HTR-8/SVneo (cell line): Measurements from ENCODE around the gene IL15.
"Not testable (repeated sequence)": the region's sequence is repeated elsewhere in the genome, so short reads cannot be mapped to it uniquely, and the experiment has no call there.

ENCODE experiments used
- DNase-seq: peaks from one replicate; pipeline ENCODE4 v3.0.0; 2011; ENCODE audit warnings: low spot score, mixed read lengths; ENCODE audit not compliant: insufficient read length
- FAIRE-seq: peaks from 2 replicates; lab custom pipeline; 2011; peaks lifted over from hg19 to GRCh38; lab: Jason Lieb, UNC

Gene IL15

DNA sequence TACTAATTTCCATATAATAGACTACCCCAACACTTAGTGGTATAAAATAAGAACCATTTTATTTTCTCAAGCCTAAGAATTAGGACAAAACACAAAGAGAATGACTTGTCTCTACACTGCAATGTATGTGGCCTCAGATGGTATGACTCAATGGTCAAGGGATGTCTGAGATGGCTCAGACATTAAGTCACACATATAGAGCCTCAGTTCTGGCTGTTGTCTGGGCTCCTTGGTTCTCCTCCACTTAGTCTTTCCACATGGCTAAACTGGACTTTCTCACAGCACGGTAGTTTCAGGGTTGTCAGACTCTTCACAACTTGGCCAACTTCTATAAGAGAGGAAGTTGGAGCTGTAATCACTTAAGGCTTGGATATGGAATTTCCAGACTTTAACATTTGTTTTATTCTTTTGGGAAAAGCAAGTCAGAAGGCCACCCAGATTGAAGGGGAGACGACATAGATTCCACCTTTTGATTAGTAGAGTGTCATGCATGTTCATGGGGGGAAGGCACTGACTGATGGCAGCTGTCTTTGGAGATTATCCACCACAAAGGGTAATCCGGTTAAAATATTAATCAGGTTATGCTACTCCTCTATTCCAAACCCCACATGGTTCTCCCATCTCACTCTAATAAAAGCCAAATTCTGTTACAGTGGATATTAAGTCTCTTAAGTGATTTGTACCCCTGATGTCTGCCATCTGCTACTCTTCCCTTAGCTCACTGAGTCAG lies 9.4 kb downstream of the IL15 start:
- no peak for FAIRE-seq

DNA sequence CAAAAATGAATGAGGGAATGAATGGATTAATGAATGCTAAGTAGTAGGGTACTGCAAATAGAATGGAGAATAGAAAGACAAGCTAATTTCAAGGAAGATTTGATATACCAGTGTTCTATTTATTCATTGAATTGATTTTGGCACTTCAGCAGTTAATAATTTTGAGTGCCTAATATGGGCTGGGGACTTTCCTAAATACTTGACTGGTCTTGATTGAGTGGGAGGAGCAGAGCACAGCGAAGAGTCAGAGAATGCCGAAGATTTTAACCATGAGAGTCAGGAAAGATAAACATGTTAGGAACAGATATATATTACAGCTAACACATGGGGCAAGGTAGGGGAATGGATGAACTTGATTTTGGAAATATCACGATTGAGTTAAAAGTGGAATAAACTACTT lies 10.6 kb downstream of the IL15 start:
- FAIRE-seq (peak; percentile 57), DNase-seq (no peak)

More for the DNA sequence above, 9.4 kb downstream of the IL15 start:
- no peak for DNase-seq

DNA sequence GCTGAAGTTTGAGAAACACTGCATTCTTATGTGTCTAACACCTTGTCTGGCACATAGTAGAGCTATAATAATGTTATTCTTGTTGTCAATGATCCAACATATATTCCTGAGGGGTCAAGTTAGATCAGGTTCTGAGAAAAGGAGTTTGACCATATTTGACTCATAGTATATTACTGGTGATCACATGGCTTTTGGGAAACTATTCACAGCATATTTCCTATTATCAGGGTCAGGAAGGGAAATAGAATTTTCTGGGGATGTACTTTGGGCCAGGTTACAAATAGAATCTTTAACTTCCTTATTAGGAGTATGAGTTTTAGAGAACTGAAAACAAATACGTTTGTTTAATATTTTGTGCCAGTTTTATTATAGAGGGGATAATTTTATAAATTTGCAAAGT lies 11.6 kb downstream of the IL15 start:
- DNase-seq (no peak), FAIRE-seq (no peak)

DNA sequence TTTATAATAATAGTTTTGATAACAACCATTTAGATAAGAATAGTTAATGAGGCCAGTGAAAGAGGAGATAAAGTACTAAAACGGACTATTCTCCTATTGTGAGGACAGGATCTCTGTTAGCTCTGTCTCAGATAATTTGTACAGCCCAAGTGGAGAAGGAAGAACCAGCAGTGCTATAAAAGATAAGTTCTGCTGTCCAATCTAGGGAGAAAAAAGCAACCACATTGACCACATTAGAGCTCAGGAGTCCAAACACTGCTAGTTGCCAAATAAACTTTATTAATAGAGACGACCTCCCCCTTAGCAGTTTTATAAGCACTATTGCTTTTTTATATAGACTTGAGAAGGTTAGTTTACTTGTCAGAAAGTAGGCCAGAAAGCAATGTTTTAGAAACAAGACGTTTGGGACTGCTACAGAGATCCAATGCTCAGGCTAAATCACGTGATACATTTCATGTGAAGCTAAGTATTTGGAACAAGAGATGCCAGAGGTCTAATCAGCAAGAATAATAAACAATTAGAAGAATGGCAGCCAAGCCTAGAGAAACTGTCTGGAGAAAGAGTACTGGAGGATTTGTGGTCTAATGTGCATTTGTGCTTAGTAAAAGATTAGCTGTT lies 15.9 kb downstream of the IL15 start:
- no peak for FAIRE-seq
- DNase-seq, result no peak

DNA sequence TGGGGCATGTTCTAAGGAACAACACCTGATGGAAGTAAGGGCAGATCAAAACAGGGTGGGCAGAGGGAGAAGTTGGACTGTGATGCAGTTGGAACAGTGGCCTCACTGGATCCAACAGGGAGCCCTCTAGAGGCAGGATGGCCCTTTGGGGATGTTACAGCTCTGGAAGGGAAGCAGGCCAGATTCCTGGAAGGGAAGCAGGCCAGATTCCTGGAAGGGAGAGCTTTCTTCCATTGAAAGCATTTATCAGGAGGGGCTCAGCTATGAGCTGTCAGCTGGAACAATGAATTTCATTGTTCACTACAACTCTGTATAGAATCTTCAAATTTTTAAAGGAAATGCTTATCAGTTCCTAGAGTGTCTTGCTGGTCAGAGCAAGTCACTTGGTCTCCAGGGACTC lies 17.7 kb downstream of the IL15 start:
- no peak for DNase-seq
- FAIRE-seq, result peak; percentile 88

DNA sequence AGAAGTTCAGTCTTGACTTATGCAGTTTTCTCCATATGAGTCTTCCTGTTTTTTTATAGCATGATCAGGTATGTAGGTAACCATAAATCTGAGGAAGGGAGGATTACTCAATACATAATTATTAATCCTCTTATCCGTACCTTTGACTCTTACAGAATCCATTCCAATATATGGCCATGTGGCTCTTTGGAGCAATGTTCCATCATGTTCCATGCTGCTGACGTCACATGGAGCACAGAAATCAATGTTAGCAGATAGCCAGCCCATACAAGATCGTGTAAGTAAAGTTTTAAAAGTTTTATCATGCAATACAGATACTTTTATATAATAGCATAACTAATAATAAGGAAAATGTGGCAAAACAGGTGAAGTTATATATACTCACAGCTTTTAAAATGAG lies 19.6 kb downstream of the IL15 start:
- no peak for DNase-seq
- FAIRE-seq, result no peak

DNA sequence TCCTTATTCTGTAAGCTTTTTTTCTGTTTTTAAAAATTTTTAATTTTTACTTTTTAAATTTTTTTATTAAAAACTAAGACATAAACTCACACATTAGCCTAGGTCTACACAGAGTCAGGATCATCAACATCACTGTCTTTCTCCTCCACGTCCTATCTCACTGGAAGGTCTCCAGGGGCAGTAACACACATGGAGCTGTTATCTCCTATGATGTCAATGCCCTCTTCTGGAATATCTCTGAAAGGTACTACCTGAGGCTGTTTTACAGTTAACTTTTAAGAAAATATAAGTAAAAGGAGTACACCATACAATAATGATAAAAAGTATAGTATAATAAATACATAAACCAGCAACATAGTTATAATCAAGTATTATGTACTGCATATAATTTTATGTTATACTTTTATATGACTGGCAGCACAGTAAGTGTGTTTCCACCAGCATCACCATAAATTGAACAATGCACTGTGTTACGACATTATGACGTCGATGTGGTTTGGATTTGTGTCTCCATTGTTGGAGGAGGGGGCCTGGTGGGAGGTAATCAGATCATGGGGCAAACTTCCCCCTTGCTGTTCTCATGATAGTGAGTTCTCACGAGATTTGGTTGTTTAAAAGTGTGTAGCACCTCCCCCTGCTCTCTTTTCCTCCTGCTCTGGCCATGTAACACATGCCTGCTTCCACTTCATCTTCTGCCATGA lies 21.3 kb downstream of the IL15 start:
- DNase-seq, result no peak

DNA sequence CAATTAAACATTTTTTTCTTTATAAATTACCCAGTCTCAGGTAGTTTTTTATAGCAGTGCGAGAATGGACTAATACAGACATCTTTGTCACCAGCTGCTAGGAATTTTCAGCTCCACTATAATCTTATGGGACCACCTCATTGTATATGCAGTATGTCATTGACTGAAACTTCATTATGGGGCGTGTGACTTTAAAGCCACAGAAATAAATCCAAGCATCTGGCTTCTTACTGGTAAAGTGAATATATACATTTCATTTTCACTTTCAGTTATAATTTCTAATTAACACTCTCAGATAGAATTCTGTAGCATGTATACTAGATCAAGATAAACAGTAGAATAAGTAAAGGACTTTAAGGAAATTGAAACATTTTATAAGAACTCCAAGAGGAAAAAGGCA lies 21.9 kb downstream of the IL15 start:
- DNase-seq (no peak), FAIRE-seq (no peak)

More for the DNA sequence above, 21.3 kb downstream of the IL15 start:
- no peak for FAIRE-seq

DNA sequence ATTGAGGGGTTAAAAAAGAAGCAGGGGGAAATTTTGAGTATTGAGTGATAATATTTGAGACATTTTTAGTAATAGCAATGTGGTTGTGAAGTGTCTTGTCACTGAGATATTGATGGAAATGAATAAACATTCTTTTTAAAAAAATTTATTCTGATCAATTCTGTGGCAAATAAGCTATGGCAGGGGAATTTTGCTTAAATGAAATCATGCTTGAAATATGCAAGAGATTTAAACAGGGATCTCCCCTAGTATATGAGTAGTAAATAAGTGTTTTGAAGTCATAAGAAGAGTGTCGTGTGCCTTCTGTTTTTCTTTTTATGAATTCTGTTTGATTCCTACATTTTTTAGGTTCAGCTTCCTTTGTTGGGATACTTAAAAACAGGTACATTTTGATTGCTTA lies 23.2 kb downstream of the IL15 start:
- no peak for DNase-seq
- no peak for FAIRE-seq

DNA sequence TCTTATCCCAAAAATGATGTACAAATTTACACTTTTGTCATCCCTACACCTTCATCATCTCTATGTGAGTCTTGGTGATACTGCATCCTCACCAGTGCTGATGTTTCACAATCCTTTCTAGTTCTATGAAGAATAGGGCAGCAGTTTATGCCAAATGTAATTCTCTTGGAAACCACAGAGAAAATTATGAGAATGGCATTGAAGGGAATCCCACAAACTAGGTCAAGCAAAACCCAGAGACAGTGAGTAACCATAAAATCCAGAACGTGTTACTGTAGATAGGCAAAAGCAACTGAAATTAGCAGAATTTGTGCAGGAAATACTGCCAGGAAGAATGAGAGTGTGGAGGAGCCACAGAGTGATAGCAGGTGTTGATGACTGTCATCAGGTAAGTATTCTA lies 24.5 kb downstream of the IL15 start:
- no peak for DNase-seq
- no peak for FAIRE-seq

DNA sequence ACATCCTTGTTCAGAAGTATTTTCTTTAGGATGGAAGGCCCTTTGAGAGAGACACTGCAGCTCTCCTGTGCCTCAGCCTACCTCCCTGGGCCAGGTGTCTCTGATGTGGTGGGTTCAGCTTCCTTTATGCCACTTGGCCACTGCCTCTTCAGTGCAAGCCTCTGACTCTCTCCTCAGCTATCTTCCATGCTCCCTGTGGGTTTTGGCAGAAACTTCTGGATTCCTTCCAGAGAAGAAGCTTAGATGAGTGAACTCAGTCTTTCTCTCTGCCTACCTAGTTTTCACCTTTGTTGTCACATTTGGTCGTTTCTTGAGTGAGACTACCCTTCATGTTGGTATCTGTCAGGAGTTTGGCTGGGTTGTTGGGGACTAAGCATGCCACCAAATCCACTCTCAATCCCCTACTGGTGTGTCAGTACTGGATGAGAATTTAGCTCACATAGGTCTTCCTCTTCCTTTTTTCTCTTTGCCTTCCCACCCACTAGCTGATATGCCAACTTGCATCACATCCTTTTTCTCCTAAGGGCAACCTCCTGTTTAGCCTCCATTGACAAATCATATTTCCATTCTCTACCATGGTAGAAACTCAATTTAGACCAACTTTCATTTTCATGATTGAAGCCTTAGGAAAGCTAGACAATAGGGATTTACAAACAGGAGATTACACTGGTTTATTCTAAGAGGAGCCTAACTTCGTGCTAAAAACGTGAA lies 32.0 kb downstream of the IL15 start:
- no peak for DNase-seq
- no peak for FAIRE-seq

DNA sequence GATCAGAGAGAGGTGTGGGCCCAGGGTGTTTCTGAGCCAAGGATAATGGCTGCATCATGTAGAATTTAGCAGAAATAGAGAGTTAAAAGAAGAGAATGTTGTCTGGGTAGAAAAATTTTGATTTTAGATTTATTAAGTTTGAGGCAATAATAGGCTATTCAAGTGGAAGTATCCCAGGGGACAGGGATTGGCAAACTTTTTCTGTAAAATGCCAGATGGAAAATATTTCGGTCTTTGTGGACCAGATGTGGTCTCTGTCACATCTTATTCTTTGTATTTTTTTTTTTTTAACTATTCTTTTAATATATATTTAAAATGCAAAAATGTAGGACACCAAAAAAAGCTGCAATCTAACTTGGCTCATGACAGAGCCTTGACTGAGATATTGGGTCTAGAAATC lies 33.1 kb downstream of the IL15 start:
- no peak for DNase-seq
- no peak for FAIRE-seq

DNA sequence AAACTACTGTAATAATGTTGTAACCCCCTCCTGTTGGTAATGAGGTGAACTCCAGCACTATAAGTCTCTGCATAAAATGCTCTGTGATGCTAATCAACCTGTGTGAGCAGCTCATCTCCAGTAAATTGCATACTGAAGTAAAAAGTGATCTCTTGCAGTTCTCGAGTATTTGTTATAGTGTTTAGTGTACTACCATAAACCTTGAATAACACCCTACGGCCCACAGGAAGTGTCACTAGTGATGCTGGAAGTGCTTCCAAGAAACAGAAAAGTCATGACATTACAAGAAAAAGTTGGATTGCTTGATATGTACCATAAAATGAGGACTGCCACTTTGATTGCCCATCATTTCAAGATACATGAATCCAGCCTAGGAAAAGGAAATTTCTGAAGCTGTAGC lies 39.0 kb downstream of the IL15 start:
- FAIRE-seq (no peak), DNase-seq (no peak)

DNA sequence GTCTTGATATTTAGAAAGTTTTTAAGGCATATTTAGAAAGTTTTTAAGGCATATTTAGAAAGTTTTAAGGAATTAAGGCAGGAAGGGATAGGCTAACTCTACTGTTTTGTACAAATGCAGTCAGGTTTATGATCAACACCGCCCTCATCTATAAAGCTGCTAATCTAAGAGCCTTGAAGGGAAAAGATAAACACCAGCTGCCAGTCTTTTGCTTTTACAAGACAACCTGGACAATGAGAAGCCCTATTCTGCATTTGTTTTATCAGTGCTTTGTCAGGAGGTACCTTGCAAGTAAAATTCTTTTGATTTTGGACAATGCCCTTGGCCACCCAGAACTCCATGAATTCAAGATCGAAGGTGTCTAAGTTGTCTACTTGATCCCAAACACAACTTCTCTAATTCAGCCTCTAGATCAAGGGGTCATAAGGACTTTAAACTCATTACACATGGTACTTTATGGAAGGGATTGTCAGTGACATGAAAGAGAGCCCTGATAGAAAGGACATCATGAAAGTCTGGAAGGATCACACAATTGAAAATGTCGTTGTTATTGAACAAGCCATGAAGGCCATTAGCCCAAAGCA lies 39.8 kb downstream of the IL15 start:
- DNase-seq (no peak), FAIRE-seq (no peak)

DNA sequence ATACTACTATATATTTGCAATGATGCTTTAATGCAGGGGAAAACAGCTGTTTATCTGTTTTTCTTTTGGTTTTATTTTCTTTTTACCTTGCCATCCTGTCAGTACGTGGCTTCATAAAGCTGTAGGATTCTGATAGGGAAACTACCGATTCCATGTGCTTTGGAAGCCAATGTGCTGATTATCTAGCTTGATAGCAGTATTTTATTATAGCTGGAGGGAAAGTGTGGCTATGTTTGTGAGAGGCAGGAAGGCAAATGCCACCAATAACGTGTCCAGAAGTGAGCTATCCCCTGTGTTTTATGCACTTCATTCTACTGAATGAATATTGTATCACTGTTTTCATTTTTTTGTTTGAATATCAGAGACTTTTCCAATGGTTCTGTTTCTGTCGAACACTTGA lies 43.7 kb downstream of the IL15 start:
- FAIRE-seq (no peak), DNase-seq (no peak)

DNA sequence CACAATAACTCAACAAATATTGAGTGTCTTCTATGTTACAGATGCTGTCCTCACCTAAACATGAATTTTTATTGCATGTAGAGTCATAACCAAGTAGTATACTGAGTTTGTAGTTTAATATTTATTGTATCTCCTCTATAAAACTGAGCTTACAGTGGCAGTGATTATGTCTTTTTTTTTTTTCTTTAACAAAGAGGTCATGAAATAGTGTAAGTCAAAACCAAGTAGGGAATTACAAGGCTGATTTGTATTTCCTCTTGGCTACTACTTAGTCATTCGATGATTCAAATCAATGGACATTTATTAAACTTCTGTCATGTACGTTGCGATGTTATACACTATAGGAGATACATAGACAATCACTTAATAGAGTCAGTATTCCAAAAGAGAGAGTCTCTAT lies 48.4 kb downstream of the IL15 start:
- FAIRE-seq (no peak), DNase-seq (no peak)

DNA sequence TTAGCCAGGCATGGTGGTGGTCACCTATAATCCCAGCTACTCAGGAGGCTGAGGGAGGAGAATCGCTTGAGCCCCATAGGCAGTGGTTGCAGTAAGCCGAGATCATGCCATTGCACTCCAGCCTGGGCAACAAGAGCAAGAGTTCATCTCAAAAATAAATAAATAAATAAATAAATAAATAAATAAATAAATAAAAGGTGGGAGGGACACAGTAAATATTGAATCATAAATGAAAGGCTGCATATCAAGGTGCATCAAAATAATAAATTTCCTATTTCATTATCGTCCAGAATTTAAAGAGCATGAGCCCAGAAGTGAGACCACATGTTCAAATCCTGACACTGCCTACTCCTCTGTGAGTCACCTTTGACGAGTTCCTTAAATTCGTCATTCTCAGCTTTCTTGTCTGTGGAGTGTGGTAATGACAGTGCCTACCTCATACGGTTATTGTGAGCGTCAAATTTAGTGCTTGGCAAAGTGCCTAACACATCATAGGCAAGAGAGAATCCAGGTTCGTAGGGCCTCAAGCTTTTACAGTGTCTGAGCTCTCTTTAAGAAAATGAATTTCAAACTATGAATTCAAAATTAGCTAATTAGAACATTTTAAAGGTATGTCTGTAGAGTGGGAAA lies 49.9 kb downstream of the IL15 start:
- no peak for FAIRE-seq
- peak; percentile 14 for DNase-seq

DNA sequence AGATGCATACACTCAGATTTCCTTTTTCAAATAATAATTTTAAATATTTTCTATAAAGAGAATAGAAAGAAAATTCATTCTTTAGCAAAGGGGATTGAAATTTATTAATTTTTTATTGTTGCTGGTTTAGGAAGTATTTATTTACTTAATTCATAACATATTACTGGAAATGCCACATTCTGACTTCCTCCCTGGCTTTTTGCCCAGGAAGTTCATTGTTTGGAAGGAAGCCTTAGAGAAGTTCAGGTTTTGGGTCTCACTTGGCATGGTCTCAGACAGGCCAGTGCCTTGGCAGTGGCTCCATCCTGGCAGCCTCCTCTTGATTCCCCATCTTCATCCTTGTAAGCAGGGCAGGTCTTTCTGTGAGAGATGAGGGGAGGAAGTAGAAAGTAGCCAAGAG lies 50.5 kb downstream of the IL15 start:
- DNase-seq (no peak), FAIRE-seq (no peak)

DNA sequence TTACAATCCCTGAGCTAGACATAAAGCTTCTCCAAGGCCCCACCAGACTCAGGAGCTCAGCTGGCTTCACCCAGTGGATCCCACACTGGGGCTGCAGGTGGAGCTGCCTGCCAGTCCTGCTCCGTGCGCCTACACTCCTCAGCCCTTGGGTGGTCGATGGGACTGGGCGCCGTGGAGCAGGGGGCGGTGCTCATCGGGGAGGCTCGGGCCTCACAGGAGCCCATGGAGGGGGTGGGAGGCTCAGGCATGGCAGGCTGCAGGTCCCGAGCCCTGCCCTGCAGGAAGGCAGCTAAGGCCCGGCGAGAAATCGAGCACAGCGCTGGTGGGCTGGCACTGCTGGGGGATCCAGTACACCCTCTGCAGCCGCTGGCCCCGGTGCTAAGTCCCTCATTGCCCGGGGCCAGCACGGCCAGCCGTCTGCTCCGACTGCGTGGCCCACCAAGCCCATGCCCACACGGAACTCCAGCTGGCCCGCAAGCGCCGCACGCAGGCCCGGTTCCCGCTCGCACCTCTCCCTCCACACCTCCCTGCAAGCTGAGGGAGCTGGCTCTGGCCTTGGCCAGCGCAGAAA lies 53.4 kb downstream of the IL15 start:
- FAIRE-seq, DNase-seq: not testable (repeated sequence)

DNA sequence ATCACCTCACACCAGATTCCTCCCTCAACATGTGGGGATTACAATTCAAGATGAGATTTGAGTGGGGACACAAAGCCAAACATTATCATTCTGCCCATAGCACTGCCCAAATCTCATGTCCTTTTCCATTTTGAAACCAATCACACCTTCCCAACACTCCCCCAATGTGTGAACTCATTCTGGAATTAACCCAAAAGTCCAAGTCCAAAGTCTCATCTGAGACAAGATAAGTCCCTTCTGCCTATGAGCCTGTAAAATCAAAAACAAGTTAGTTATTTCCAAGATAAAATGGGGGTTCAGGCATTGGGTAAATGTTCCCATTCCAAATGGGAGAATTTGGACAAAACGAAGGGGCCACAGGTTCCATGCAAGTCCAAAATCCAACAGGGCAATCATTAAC lies 54.9 kb downstream of the IL15 start:
- not testable (repeated sequence) for FAIRE-seq, DNase-seq
